GM19452 (cell line): ENCODE results near the gene SLC30A5.
"Not testable (repeated sequence)": the region's sequence is repeated elsewhere in the genome, so short reads cannot be mapped to it uniquely, and the experiment has no call there.

Source experiments
- ATAC-seq: cut with Tn5 transposase; IDR thresholded peaks from one replicate; pipeline ENCODE4 v1.9.1; 2021; ENCODE audit not compliant: unreplicated experiment

Gene SLC30A5

GRCh38 chr5:69093771-69094482 is at the start of gene SLC30A5:
TSS of gene SLC30A5 (plus strand) at chr5:69094014. CDS start at chr5:69094256, 242 bp downstream.
- ATAC-seq: peak; percentile 98

- ATAC-seq: not testable (repeated sequence)
Observed at GRCh38 chr5:69045213-69045612, 48.6 kb upstream of the SLC30A5 start.

- ATAC-seq: no peak
Observed at GRCh38 chr5:69046375-69046957, 47.3 kb upstream of the SLC30A5 start.

GRCh38 chr5:69048230-69048629 is 45.6 kb upstream of the SLC30A5 start:
- ATAC-seq: no peak

GRCh38 chr5:69049151-69049550 is 44.7 kb upstream of the SLC30A5 start:
- no peak for ATAC-seq

GRCh38 chr5:69049796-69050195 is 44.0 kb upstream of the SLC30A5 start:
- no peak for ATAC-seq

- ATAC-seq: no peak
Observed at GRCh38 chr5:69050214-69050613, 43.6 kb upstream of the SLC30A5 start.

GRCh38 chr5:69052181-69052580 is 41.6 kb upstream of the SLC30A5 start:
- ATAC-seq: no peak

GRCh38 chr5:69074664-69075521 is 18.9 kb upstream of the SLC30A5 start:
- no peak for ATAC-seq

- no peak for ATAC-seq
Observed at GRCh38 chr5:69075522-69076179, 18.2 kb upstream of the SLC30A5 start.

- no peak for ATAC-seq
Observed at GRCh38 chr5:69078921-69079540, 14.8 kb upstream of the SLC30A5 start.

GRCh38 chr5:69079556-69079955 is 14.3 kb upstream of the SLC30A5 start:
- no peak for ATAC-seq

- ATAC-seq: no peak
Observed at GRCh38 chr5:69083412-69083811, 10.4 kb upstream of the SLC30A5 start.

- ATAC-seq: no peak
Observed at GRCh38 chr5:69084195-69084594, 9.6 kb upstream of the SLC30A5 start.

GRCh38 chr5:69084903-69085302 is 8.9 kb upstream of the SLC30A5 start:
- no peak for ATAC-seq

- ATAC-seq: no peak
Observed at GRCh38 chr5:69086206-69086605, 7.6 kb upstream of the SLC30A5 start.

- ATAC-seq: not testable (repeated sequence)
Observed at GRCh38 chr5:69088006-69088405, 5.8 kb upstream of the SLC30A5 start.

- ATAC-seq: no peak
Observed at GRCh38 chr5:69090158-69090557, 3.7 kb upstream of the SLC30A5 start.

GRCh38 chr5:69091771-69092170 is 2.0 kb upstream of the SLC30A5 start:
- no peak for ATAC-seq

GRCh38 chr5:69092969-69093368 is 845 bp upstream of the SLC30A5 start:
- ATAC-seq: no peak

- no peak for ATAC-seq
Observed at GRCh38 chr5:69099302-69099701, 5.5 kb downstream of the SLC30A5 start.
